ENCODE results near the gene GRK5.

Gene GRK5

DNA sequence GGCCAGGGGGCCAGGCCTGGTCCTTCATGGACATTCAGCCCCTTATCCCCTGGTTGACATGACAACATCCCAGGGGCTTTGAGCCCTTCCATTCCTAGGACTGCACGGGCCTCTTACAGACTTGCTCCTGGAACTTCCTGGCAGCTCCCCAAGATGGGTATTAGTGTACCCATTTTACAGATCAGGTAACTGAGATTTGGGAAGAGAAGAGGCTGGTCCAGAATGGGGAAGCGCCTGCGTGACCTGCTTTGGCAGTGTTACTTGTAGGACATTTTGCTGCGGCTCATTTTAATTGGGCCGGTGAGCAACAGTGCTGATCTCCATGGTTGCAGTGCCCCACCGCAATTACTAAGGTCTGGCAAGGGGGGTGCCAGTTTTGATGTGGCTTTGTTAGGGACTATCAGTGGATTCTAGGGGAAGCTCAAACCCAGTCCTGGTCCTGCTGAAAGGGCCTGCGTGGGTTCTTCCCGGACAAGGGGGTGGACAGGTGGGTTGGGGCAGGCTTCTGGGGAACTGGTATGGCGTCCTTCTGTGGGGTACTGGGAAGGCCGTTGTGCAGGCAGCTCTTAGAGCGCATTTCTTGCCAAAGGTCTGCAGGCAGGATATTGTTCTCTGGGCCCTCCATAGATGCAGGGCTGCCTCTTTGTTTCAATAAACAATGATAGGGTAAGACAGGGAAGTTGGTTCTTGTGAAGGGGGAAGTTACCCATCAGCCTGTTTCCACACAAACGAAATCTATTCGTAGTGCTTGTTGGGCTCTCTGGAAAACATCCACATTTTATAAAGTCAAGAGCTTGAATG is 197.5 kb downstream of the GRK5 start:
- Histone ChIP-seq H3K27ac (peak overlapping the region in 15 of 21 experiments; percentile 0 to 74 (median 49)), H3K4me3 (no peak overlapping the region)

DNA sequence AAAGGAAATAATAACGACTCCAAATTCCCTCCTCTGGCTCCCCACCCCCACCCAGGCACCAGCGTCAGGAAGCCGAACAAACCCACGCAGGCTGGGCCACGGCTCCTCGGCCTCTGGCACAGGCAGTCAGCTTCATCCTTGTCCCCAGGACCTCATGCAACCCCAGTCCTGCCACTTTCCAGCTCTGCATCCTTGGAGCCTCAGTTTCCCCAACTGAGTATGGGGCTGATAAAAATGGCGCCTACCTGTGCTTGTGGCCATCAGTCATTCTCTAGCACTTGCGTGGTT is 198.1 kb downstream of the GRK5 start:
- Histone ChIP-seq H3K27ac (peak overlapping the region in 11 of 21 experiments; percentile 21 to 75 (median 61)), H3K4me3 (no peak overlapping the region)

DNA sequence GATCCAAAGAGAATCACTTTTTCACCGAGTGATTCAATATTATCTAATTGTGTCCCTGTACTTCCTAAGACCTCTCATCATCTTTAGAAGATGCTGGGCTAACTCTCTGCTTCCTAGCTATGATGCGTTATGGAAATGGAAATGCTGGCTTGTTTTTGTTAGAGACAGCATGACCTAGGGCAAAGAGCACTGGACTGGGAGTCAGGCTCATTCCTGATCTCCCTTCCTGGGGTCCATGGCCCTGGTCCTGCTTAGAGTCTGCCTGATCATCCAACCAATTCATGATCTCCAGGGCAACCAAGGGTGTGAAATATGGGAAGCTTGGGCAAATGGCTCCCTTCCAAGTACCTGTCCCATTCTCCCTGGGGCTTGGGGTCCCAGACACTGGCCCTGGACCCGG is 198.8 kb downstream of the GRK5 start:
- Histone ChIP-seq H3K4me3 (no peak overlapping the region), H3K27ac (peak overlapping the region in 18 of 21 experiments; percentile 8 to 75 (median 48))

DNA sequence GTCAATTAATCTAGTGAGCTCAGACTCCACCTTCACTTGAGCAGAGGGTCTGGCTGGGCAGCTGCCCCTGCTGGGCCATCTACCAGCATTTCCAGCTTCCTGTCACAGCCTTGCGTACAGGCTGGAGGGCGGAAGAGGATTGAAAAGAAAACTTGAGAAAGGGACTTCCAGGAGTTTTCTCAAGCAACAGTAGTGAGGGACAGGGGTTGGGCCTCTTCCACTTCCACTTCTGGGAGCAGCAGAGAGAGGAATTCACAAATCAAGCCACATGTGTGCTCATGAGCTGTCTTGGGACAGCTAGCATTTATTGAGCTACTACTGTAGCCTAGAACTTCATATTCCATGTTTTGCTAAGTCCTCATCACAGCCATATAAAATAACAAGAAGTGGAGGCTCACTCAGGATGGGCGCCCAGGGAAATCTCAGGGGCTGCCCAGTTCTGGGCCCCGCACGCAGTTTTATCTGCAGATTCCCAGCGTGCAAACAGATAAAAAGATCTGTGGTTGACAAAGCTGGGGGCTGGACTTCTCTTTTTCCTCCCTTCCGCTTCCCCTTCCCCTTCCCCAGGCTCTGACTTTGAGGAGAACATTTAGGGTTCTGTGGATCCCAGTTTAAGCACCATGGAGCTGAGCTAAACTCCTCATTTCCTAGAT is 199.4 kb downstream of the GRK5 start:
- H3K4me3 ChIP-seq, result no peak overlapping the region

DNA sequence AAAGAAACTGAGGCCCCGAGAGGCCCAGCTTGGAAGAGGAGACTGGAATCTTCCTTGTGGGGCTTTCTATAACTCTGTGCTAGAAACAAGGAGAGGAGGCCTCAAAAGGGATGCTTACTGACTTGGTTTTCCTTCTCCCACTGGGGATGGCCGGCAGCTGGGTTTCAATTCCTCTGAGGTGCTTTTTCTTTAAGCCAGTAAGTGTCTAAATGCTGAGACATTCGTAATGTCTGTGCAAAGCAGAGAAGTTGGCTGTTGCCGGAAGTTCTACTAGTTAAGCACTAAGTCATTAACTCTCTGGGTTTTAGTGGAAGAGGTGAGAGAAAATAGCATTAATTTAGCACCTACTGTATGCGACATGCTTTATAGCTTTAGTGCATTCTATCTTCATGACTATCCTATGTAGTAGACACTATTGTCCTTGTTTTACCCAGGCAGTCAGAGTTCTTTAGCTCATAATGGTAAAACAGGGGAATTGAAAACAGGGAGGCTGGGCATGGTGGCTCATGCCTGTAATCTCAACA is 199.9 kb downstream of the GRK5 start:
- H3K27ac ChIP-seq, result peak overlapping the region in 13 of 21 experiments; percentile 4 to 75 (median 44)
- H3K4me3 ChIP-seq, result no peak overlapping the region

More for the DNA sequence above, 199.4 kb downstream of the GRK5 start:
- peak overlapping the region in 18 of 21 experiments; percentile 8 to 75 (median 48) for H3K27ac ChIP-seq

DNA sequence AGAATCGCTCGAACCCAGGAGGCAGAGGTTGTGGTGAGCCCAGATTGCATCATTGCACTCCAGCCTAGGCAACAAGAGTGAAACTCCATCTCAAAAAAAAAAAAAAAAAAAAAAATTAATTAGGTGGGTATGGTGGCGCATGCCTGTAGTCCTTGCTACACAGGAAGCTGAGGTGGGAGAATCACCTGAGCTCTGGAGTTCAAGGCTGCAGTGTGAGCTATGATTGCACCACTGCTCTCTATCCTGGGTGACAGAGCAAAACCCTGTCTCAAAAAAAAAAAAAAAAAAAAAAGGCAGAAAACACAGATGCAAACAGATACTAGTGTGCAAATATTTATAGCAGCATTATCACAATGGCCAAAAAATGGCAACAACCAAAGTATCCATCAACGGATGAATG is 200.7 kb downstream of the GRK5 start:
- H3K4me3 ChIP-seq, result no peak overlapping the region
- H3K27ac ChIP-seq, result peak overlapping the region in 3 of 21 experiments; percentile 39 to 72 (median 59)

DNA sequence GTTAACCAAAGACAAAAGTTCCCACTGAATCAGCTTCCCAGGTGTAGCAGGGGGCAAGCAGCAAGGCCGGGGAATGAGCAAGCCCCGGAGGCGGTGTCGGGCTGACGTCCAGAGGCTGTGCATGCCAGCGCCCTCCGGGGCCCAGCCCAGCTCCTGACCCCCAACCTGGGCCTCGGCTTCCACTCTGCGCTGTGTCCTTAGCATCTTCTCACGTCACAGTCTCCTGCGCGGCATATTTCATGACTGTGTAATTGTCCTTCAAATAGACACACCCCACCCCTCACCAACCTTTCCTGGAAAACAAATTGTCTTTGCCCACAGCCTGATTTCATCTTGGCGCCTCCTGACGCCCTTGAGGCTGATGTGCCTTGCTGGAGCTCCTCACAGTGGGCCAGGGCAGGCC is 201.6 kb downstream of the GRK5 start:
- Histone ChIP-seq H3K27ac (peak overlapping the region in 7 of 21 experiments; percentile 4 to 61 (median 41)), H3K4me3 (no peak overlapping the region)

DNA sequence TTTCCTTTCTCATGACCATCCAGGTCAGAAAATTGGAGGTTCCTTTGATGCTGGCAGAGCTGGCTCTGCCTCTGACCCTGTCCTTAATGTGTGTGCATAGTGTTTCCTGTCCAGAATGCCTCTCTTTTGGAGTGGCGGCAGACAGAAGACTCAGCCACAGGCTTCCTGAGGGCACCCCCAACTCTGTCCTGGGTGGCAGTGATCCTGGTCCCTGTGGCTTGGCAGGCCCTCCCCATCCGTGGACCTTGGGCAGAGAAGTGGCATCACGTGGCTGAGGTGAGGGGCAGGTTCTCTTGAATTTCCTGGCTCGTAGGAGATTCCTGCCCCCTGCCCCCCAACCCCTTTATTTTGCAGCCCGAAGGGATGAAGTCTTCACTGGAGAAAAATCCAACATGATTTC is 202.0 kb downstream of the GRK5 start:
- H3K27ac ChIP-seq, result peak overlapping the region in 7 of 21 experiments; percentile 4 to 61 (median 37)
- H3K4me3 ChIP-seq, result no peak overlapping the region

DNA sequence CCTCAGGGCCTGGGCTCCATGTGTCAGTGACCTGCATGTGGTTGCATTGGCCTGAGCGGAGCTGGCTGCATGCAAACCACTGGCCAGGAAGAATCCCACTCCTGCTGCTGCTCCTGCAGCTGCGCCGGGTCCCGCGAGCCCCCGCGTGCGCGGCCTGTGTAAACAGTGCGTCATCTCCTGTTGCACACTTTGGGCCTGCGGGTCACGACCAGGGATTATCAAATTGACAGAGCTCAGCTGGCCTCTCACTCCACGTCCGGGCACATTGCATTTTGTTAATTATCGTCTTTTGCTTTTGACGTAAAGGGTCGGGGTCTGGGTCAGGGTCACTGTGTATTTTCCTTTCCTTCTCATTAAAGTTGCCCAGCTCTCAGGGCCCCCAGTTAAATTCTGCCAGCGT is 202.5 kb downstream of the GRK5 start:
- H3K4me3 ChIP-seq, result no peak overlapping the region
- H3K27ac ChIP-seq, result peak overlapping the region in 3 of 21 experiments; percentile 54 to 61 (median 58)

DNA sequence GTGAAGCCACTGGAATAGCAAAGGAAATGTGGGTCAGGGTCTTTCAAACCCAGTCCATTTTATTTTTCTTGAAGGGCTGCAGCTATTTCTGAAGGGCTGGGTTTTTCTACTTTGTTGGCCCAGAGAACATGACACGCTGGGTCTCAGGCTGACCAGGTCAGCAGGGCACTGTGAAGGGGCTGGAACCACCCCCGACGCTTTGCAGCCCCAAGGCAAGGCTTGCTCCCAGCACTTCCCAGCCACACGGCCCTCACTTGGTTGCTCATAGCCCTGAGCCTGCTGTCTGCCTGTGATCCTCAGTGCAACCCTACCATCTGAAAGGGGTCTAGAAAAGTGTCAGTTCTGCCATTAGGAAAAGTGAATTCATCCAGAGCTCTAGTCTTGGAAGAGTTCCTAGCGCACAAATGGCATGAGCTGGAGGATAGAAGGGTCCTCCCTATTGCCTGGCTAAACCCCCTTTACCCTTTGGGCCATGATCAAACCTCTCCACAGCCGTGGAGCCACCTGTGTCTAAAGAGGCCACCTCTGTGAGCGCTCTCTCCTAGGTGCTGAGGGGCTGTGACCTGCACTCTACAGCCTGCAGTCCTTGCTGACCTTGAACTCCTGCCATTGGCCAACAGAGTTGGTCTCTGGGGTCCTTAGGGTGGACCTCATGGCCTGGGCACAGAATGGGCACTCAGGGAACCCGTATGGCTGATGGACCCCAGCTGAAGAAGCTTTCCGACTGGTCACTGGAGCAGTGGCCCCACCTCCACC is 203.2 kb downstream of the GRK5 start:
- H3K27ac ChIP-seq, result peak overlapping the region in 5 of 21 experiments; percentile 16 to 58 (median 42)
- no peak overlapping the region for H3K4me3 ChIP-seq

DNA sequence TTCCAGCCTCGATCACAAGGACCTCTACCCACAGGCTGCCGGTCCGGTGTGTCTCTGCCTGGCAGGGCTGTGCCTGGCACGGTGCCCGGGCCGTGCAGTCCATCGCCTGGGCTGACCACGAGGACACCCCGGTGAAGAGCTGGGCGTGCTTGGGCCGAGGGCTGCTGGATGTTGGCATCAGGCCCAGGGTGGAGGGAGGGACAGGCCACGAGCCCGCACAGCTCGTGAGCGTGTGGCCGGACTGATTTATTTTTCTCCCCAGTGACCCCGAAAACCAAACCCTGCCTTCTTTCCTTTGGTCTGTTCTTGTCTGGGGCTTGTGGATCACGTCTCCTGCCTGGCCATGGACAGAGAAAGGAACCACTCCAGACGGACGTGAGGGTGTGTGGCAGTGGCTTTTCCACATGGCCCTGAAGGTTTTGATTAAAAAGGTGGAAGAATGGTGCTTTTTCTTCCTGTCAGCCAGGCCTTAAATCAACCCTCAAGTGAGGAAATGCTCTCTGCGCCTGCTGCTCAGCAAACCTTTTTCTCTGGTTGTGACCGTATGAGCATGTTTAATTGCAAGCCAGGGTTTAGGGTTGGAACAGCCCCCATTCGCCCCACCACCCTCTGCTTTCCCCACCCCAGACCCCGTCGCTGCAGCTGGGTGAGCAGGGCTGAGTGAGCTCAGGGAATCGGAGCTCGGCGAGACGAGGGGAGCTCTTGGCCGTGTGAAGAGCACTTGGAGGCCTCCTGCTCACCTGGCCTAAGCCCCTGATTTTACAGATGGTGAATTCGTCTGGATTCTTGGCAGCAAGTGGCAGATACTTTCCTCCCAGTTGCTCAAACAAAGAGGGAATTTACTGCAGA is 205.1 kb downstream of the GRK5 start:
- H3K27ac ChIP-seq, result peak overlapping the region in 9 of 21 experiments; percentile 1 to 67 (median 34)
- H3K4me3 ChIP-seq, result no peak overlapping the region

DNA sequence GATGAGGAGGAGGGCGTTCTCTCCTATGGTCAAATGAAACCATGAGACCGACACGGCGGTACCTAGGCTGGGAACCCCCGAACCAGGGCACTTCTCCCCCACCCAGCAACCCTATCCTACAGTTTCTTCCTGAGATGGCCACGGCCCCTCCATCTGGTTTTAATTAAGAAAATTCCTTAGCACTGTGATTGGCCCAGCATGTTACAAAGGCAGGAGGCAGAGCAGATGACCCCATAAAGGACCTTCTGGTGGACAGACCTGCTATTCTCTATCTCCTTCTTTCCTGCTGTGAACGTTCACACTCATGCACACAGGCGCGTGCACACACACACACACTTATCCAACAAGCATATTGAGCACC is 205.7 kb downstream of the GRK5 start:
- H3K27ac ChIP-seq, result peak overlapping the region in 2 of 21 experiments; percentile 1 to 67
- H3K4me3 ChIP-seq, result no peak overlapping the region

DNA sequence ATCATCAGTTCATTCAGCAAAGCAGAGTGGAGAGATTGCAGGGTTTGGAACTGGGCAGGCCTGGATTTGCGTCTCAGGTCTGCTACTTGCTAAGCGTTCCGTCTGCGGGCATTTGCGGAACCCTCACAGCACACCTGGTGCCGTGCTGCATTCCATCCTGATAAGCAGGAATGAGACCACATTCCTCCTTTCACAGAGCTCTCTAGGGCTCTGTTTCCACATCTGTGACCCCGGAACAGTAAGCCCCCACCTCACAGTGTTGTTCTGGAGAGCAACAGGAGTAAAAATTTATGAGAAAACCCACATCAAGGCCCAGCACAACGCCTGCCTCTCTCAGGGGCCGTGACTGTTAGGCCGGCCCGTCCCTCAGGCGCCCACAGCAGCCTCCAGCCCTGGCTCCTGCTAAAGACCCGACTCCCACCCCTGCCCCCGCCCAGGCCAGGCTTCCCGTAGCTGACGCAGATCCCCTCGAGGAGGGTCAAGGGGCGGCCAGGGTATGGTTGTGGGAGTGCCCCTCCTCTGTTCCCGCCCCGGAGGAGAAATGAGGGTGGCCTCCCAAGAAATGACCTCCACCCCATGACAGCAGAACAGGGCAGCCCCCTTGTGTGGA is 206.2 kb downstream of the GRK5 start:
- peak overlapping the region in 1 of 21 experiments; percentile 1 for H3K27ac ChIP-seq
- no peak overlapping the region for H3K4me3 ChIP-seq

DNA sequence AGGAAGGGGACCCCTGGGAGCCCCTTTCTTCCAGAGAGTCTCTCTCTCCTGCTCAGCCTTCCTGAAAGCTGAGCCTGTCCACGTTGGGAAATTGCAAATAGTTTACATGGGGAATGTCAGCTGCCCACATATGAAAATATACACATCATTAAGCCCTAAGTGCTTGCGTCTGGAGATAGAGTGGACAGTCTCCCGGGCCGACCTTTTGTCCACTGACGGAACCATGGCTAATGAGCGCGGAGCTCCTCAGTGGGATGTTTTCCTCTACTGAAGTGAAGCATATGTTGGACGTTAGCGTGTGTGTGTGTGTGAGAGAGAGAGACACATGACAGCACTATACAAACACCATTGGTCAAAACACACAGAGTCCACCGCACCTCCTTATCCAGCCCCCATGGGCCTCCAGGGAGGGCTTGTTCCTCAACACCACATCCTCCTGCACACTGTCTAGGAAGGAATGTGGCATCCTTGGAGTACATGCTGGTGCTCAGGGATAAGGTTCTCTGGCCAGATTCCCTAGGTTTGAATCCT is 206.8 kb downstream of the GRK5 start:
- H3K4me3 ChIP-seq, result no peak overlapping the region
- H3K27ac ChIP-seq, result peak overlapping the region in 1 of 21 experiments; percentile 1

DNA sequence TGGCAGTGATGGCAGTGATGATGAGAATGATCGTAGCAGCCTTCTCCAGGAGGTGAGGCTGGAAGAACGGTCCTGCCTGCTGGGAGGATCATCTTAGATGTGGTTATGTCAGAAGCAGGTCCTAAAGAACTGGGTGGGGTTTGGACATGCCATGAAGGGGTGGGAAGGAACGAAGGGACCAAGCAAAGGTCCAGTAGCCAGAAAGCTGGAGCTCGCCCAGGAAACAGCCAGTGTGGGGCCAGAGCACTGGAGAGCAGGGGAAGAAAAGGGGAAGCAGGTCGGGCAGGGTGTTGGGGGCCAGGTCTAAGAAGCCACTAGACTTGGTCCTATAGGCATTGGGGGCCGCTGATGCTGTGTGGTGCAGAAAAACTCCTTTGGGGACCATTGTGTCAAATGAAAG is 207.8 kb downstream of the GRK5 start:
- peak overlapping the region in 1 of 21 experiments; percentile 16 for H3K27ac ChIP-seq
- H3K4me3 ChIP-seq, result no peak overlapping the region

DNA sequence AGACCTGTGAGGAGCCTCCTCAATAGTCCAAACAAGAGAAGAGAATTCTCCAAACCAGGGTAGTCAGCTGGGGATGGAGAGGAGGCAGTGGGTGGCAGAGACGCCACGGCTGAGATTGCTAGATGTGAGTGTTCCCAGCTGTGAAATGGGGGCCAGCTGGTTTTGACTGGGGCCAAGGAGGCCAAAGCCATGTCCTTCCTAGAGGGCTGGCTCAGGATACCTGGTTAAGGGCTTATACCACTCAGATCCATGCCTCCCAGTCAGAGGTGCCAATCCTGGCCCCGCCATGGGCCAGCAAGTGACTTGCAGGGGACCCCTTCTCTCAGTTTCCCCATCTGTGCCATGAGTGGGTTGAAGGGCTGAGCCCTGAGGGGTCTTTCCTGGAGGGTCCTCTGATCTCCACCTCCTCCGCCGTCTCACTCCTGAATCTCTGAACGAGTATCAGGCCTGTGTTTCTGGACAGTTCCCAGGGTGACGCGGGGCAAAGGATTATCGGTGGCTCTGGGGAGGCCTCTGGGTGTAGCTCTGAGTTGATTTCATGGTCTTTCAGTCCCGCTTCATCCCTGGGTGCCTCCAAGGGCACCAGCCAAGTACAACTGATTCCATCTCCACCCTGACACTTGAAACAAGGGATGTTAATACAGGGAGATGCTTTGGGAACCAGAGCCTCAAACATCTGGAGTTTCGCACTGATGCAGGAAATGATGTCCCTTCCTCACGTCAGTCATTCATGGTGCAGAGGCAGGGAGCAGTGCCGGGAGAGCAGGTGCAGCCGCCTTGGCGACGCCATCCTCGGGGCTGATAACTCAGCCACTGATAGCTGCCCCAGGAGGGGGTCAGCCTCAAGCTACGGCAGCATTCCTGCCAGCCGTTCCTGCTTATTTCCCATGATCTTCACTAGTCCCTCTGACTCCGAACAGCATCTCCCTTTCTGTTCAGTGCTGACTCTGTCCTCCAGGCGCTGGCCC is 208.4 kb downstream of the GRK5 start:
- no peak overlapping the region for H3K4me3 ChIP-seq
- H3K27ac ChIP-seq, result peak overlapping the region in 1 of 21 experiments; percentile 16

DNA sequence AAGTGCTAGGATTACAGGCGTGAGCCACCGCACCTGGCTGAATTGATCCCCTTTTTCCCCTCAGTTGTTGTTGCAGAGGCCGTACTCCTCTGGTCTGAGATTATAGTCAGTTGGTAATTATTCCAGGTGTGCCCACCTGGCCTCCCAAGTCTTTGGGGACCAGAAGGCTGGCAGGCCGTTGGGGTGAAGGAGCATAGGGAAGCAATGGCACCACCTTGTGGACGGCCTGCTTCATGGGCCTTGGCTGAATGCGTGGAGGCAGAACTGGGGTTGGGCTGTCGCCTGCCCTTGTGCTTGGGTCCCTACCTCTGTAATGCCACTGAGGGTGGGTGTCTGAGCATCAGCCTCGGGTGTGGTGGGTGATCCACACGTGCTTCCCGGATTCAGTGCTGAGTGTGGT is 209.5 kb downstream of the GRK5 start:
- Histone ChIP-seq H3K27ac (no peak overlapping the region), H3K4me3 (no peak overlapping the region)

DNA sequence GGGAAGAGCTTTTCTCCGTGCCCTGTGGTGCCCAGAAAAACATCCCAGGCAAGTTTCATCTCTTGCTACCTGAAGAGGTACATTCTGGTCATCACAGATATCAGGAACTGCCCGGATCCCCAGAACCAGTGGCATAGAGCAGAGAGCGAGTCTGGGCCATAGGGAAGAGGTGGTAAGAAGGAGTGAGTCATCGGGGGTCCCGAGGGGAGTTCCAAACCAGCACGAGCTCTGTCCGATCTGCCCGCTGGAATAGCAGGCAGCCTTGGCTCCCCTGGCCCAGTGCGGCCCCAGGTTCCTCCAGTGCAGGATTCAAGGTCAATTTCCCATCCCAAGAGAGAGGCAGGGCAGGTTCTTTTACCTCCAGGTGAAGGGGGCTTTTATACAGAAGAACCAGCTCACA is 210.5 kb downstream of the GRK5 start:
- Histone ChIP-seq H3K4me3 (no peak overlapping the region), H3K27ac (no peak overlapping the region)

All from skin epidermis (tissue), 12 donors.